ENCODE results near the gene CEBPE. TPM values are rescaled to one million over a fixed set of nuclear protein-coding genes. Genes with fewer than 3 reads are reported as not detected.

CEBPE gene
- not detected in 2 replicates for total RNA-seq
- long read RNA-seq: 0 reads

DNA sequence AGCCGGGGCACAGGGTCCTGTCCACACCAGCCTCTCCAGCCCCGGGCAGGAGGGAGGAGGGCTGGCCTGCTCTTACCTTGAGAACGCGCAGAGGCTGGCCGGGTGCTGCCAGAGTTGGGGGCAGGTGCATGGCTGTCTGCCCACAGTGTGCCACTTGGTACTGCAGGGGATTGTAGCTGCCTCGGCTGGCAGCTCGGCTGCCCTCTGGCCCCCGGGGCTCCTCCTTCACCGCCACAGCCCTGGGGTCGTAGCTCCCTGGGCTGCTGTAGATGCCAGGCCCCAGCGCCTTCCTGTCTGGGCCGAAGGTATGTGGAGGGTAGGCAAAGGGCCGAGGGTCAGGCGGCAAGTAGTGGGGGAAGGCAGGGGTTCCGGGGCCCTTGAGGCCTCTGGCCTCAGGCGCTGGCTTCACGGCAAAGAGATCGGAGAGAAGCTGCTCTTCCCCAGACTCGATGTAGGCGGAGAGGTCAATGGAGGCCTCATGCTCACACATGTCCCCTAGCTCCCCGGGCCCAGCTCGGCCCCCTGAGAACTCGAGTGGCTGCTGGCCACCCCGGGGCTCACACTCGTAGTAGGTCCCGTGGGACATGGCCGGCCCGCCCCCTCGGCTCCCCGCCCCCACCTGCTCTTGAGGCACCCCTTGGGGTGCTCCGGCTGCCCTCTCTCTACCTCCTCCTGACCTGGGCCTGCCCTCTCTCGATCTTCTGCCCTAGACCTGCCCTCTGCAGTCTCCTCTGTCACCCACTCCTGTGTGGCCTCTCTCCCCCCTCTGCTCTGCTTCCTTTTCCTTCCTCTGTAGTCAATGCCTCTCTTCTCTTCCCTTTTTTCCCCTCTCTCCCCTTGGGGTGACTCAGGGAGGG is at the start of gene CEBPE:
Gene CEBPE (minus strand): TSS at position 750 of the 857 bp plus-strand sequence. CDS start 164 bp downstream, at position 586.
- Mint-ChIP-seq H3K27me3 (peaks cover 23% of the 10 kb centered on the region), H3K27ac (no peak within 1 kb of the TSS)
- DNase-seq (ENCODE audit: low spot score, unreplicated experiment): no peak

DNA sequence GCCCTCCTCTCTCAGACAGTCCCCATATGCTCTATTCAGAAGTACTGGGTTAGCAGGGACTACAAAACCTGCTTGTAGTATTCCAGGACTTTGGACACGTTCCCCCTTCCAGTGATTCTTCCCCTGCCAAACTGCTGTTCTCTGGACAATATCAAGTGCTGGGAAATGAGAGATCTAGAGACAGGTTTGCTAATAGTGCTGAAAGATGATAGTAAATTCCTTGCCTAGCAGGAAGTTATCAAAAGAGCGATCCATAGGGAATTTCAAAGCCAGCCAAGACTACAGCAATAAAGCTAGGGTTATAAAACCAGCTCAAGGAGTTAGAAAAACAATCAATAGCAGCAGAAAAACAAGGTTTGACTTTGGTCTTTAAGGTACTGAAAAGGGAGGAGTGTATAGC is 49.2 kb upstream of the CEBPE start:
- no peak for DNase-seq (ENCODE audit: low spot score, unreplicated experiment)
- Mint-ChIP-seq H3K4me3 (ENCODE audit: low read depth) (no peak overlapping the region), H3K27me3 (no peaks in the 10 kb centered on the region), H3K9me3 (ENCODE audit: low read depth) (no peaks in the 10 kb centered on the region), H3K4me1 (ENCODE audit: low read depth) (peaks cover 8% of the 10 kb centered on the region), H3K27ac (no peak overlapping the region), H3K36me3 (ENCODE audit: insufficient read depth) (peaks cover 6% of the 10 kb centered on the region)
- TF ChIP-seq, protein P1, sequence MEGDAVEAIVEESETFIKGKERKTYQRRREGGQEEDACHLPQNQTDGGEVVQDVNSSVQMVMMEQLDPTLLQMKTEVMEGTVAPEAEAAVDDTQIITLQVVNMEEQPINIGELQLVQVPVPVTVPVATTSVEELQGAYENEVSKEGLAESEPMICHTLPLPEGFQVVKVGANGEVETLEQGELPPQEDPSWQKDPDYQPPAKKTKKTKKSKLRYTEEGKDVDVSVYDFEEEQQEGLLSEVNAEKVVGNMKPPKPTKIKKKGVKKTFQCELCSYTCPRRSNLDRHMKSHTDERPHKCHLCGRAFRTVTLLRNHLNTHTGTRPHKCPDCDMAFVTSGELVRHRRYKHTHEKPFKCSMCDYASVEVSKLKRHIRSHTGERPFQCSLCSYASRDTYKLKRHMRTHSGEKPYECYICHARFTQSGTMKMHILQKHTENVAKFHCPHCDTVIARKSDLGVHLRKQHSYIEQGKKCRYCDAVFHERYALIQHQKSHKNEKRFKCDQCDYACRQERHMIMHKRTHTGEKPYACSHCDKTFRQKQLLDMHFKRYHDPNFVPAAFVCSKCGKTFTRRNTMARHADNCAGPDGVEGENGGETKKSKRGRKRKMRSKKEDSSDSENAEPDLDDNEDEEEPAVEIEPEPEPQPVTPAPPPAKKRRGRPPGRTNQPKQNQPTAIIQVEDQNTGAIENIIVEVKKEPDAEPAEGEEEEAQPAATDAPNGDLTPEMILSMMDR (IDR thresholded peaks at IDR 0.05; ENCODE audit: unreplicated experiment): no peak

More for the DNA sequence above, at the start of gene CEBPE:
- H3K4me3 Mint-ChIP-seq (ENCODE audit: low read depth): no peak within 1 kb of the TSS
- H3K9me3 Mint-ChIP-seq (ENCODE audit: low read depth): no peaks in the 10 kb centered on the region
- TF ChIP-seq, protein P1 (IDR thresholded peaks at IDR 0.05; ENCODE audit: unreplicated experiment): no peak
- peaks cover 8% of the 10 kb centered on the region for H3K4me1 Mint-ChIP-seq (ENCODE audit: low read depth)
- no peaks in the 10 kb centered on the region for H3K36me3 Mint-ChIP-seq (ENCODE audit: insufficient read depth)

DNA sequence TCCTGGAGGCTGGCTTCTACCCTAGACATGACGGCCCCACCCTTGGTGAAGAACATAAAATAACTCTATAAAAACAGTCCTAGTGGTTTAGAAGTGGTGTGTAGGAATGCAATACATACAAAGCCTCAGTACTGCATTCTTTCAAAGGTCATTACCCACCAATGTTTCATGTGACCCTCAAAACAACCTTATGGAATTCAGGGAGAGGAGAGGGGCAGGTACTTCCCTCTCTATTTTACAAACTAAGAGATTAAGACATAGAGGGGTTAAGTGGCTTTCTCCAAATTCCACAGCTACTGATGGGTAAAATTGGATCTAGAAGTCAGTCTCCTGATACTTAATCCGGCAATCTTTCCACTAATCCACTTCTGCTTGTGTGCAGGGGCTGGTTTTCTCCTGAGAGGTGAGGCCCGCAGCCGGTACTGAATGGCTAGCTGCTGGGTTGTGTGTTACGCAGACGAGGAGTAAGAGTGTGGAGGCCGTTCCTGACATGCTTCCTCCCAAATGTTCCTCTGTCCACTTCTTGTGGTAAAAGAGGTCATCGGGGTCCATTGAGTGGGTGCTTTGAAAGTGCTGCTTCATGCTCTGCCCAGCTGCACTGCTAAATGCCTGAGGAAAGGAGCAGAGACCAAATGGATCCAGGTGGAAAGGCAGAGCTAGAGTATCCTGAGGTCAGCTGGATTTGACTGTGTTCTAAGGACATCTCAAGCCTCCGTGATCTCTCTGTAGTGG is 48.2 kb upstream of the CEBPE start:
- no peak for DNase-seq (ENCODE audit: low spot score, unreplicated experiment)
- Mint-ChIP-seq H3K36me3 (ENCODE audit: insufficient read depth) (peaks cover 6% of the 10 kb centered on the region), H3K4me3 (ENCODE audit: low read depth) (no peak overlapping the region), H3K27ac (no peak overlapping the region), H3K27me3 (no peaks in the 10 kb centered on the region), H3K4me1 (ENCODE audit: low read depth) (peaks cover 6% of the 10 kb centered on the region), H3K9me3 (ENCODE audit: low read depth) (no peaks in the 10 kb centered on the region)
- TF ChIP-seq, protein P1 (IDR thresholded peaks at IDR 0.05; ENCODE audit: unreplicated experiment): no peak

- Mint-ChIP-seq H3K4me1 (ENCODE audit: low read depth) (peaks cover 11% of the 10 kb centered on the region), H3K9me3 (ENCODE audit: low read depth) (no peaks in the 10 kb centered on the region), H3K27me3 (no peaks in the 10 kb centered on the region), H3K27ac (no peak overlapping the region), H3K4me3 (ENCODE audit: low read depth) (no peak overlapping the region), H3K36me3 (ENCODE audit: insufficient read depth) (peaks cover 8% of the 10 kb centered on the region)
- no peak for DNase-seq (ENCODE audit: low spot score, unreplicated experiment)
- TF ChIP-seq, protein P1 (IDR thresholded peaks at IDR 0.05; ENCODE audit: unreplicated experiment): no peak
Measured at GRCh38 chr14:23164949-23165348, 45.9 kb upstream of the CEBPE start.

GRCh38 chr14:23164250-23164649 is 45.2 kb upstream of the CEBPE start:
- Mint-ChIP-seq H3K4me1 (ENCODE audit: low read depth) (peaks cover 13% of the 10 kb centered on the region), H3K9me3 (ENCODE audit: low read depth) (no peaks in the 10 kb centered on the region), H3K27me3 (no peaks in the 10 kb centered on the region), H3K4me3 (ENCODE audit: low read depth) (no peak overlapping the region), H3K36me3 (ENCODE audit: insufficient read depth) (peaks cover 8% of the 10 kb centered on the region), H3K27ac (no peak overlapping the region)
- TF ChIP-seq, protein P1 (IDR thresholded peaks at IDR 0.05; ENCODE audit: unreplicated experiment): no peak
- DNase-seq (ENCODE audit: low spot score, unreplicated experiment): no peak
